ENCODE results near the gene NHERF1.

Gene NHERF1

DNA sequence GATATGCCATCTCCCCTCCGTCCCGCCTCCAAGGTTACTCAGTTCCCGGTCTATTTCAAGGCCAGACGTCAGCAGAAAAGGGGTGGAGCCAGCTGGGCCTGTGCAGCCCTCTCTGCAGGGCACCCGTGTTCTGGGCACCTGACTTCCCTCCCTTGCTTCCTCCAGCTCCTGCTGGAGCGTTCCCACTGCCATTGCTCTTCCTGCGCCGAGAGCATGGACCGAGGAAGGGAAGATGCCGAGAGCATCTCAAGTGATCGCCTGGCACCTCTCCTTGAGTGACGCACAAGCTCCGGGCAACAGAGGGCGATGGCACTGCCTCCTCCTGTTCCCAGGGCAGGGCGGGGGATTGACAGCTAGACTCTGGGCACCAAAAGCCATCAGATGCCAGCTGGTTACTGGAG lies 57.2 kb downstream of the NHERF1 start:
- Mint-ChIP-seq H3K9me3 (no peaks in the 10 kb centered on the region), H3K36me3 (ENCODE audit: low read depth) (peaks cover 61% of the 10 kb centered on the region), H3K27ac (no peak overlapping the region), H3K27me3 (no peaks in the 10 kb centered on the region), H3K4me1 (ENCODE audit: low read depth) (no peaks in the 10 kb centered on the region), H3K4me3 (no peak overlapping the region)
- no peak for DNase-seq

DNA sequence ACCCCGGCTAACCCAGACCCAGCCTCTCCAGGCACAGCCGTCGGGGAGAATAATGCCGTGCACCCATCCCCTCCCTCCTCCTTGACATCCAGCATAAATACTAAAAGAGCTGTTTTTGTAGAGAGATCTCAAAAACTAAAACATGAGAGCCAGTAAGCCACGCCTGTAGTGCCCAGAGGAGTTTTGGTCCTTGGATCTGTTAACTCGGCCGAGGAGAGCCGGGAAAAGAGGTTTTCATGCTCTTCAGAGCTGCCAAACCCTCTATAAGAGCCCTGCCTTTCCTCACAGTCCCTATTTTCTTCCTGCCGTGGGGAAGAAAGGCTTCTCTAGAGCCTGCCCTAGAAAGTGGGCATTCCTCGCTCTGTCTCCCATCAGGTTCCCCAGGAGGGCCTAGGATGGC lies 57.9 kb downstream of the NHERF1 start:
- no peak overlapping the region for H3K27ac Mint-ChIP-seq
- DNase-seq = no peak
- no peaks in the 10 kb centered on the region for H3K9me3 Mint-ChIP-seq
- H3K27me3 Mint-ChIP-seq = no peaks in the 10 kb centered on the region
- peaks cover 58% of the 10 kb centered on the region for H3K36me3 Mint-ChIP-seq (ENCODE audit: low read depth)
- H3K4me1 Mint-ChIP-seq (ENCODE audit: low read depth) = no peaks in the 10 kb centered on the region
- H3K4me3 Mint-ChIP-seq = no peak overlapping the region

DNA sequence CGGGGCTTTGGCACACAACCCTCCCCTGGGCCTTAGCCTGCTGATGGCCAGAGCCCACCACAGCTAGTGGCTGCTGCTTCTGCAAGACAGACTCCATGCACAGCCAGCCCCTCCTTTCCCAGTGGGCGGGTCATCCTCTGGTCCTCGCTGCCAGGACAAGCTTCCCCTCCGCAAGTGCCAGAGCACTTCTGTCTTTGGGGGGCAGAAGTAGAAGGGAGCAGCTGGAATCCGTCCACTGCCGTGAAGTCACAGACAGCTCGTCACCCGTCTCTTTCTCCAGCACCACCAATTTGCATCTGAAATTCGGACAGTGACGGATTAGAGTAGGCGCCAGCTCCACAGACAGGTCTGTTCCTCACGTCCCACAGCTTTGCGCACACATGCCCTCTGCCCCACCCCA lies 59.0 kb downstream of the NHERF1 start:
- no peaks in the 10 kb centered on the region for H3K4me1 Mint-ChIP-seq (ENCODE audit: low read depth)
- H3K9me3 Mint-ChIP-seq = no peaks in the 10 kb centered on the region

DNA sequence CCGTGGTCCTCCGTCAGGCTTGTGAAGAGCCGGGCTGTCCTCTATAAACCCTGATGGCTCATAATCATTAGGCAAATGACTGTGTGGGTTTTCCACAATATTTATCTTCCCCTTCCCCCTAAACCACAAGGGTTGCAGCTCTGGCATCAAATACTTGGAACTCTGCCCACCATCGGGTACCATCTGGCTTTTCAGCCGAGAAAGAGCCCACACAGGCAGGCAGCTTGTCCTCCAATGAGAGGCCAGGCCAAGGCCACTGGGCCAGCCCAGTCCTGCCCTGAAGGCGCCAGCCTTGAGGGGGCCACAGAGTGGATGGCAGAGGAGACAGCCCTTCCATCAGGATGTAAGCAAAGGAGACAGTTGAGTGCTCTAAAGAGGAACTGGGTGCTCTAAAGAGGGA lies 59.5 kb downstream of the NHERF1 start:
- H3K4me3 Mint-ChIP-seq = no peak overlapping the region
- no peaks in the 10 kb centered on the region for H3K9me3 Mint-ChIP-seq
- H3K36me3 Mint-ChIP-seq (ENCODE audit: low read depth) = peaks cover 54% of the 10 kb centered on the region
- no peak for DNase-seq
- H3K27ac Mint-ChIP-seq = no peak overlapping the region
- H3K27me3 Mint-ChIP-seq = no peaks in the 10 kb centered on the region
- no peaks in the 10 kb centered on the region for H3K4me1 Mint-ChIP-seq (ENCODE audit: low read depth)

More for the DNA sequence above, 59.0 kb downstream of the NHERF1 start:
- no peak overlapping the region for H3K27ac Mint-ChIP-seq
- no peak for DNase-seq
- peaks cover 54% of the 10 kb centered on the region for H3K36me3 Mint-ChIP-seq (ENCODE audit: low read depth)
- H3K4me3 Mint-ChIP-seq = no peak overlapping the region
- no peaks in the 10 kb centered on the region for H3K27me3 Mint-ChIP-seq

DNA sequence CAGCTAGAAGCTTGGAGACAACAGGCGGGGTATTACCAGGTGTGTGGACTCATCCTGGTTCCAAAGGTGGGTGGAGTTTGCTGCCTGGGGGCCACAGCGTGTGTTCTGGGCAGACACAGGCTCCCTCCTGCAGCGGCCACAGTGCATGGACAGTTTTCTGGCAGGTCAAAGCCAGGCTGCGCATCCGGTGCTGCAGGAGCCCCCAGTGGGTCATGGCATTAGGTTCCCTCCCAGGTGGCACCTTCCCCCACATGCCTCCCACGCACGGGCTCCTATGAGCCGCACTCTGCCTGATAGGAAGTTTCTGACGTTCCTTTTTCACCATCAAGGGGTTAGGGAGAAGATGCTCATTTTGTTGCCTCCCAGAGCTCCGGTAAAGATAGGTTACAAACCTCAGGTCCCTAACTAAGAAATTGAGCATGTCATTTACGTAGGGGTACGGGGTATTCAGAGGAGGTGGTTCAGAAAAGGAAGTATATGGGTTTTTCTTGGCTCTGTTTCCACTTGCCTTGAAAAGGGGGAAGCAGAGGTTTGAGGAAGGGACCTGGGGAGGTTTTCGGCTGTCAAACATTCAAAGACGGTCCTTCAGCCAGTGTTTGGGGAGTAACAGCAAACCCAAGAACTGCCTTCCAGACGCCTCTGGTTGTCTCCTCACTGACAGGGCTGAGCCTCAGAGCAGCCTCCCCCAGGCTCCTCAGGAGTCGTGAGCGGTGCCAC lies 60.4 kb downstream of the NHERF1 start:
- no peak for DNase-seq
- H3K9me3 Mint-ChIP-seq = no peaks in the 10 kb centered on the region
- H3K27ac Mint-ChIP-seq = no peak overlapping the region
- no peaks in the 10 kb centered on the region for H3K27me3 Mint-ChIP-seq
- H3K4me3 Mint-ChIP-seq = no peak overlapping the region
- H3K36me3 Mint-ChIP-seq (ENCODE audit: low read depth) = peaks cover 53% of the 10 kb centered on the region
- H3K4me1 Mint-ChIP-seq (ENCODE audit: low read depth) = no peaks in the 10 kb centered on the region

DNA sequence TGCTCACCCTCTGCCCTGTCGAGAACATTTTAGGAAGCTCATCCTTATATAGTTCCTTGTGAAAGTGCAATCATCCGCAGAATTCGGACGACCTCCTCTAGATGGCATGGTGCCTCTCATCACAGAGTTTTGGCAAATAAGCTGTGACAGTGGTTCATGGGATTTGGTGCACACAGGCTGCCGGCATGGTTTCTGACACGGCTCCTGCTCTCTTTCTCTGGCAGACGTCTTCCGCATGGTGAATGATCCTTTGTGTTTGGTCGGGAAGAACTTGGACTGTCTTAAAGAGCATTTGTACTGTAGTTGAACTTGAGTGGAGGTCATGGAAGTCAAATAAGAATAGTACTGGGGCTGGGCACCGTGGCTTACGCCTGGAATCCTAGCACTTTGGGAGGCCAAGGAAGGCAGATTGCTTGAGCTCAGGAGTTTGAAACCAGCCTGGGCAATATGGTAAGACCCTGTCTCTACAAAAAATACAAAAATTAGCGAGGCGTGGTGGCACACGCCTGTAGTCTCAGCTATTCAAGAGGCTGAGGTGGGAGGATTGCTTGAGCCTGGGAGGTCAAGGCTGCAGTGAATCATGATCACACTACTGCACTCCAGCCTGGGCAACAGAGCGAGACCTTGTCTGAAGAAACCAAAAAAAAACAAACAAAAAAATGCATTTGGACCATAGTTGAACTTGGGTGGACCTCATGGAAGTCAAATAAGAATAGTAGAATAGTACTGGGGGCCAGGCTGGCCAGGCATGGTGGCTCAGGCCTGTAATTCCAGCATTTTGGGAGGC lies 62.5 kb downstream of the NHERF1 start:
- Mint-ChIP-seq H3K9me3 (no peaks in the 10 kb centered on the region), H3K4me3 (no peak overlapping the region), H3K36me3 (ENCODE audit: low read depth) (peaks cover 48% of the 10 kb centered on the region), H3K27ac (no peak overlapping the region), H3K27me3 (no peaks in the 10 kb centered on the region), H3K4me1 (ENCODE audit: low read depth) (no peaks in the 10 kb centered on the region)
- no peak for DNase-seq

DNA sequence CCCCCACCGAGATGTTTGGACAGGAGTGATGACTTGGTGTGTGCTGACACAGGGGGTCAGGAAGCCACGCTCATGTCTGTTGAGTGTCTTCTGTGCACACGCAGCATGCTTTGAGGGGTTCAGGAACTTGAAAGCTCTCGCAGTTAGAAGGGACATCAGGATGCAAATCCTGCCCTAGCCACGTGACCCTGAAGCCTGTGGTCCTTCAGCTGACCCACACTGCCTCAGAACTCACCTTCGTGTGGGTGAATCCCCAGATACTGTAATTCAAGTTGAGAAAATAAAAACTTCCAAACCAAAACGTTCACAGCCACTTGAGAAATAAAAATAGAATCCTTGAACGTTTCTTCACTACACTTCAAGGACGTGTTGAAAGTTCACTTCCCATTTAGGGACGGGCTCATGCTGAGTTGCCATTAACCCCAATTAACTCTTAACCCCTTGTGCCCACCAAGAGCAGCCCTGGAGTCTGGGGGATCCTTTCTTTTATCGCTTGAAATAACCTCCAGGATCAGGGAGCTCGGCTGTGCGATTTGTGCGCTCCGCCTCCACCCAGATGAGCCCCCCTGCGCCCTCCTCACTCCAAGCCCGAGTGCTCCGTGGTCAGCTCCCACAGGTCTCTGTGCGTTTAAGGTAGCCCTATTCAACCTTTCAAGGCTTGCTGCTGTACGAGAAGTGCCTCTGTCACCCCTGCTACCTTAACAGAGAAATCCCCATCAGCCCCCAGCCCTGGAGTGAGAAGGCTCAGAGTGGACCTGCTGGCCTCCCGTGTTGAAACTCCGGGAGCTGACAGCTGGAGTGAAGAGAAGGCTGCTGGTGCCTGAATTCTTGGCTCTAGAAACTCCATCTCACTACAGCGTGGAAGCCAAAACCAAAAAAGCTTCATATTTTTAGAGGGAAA lies 63.9 kb downstream of the NHERF1 start:
- H3K9me3 Mint-ChIP-seq = no peaks in the 10 kb centered on the region
- H3K27ac Mint-ChIP-seq = no peak overlapping the region
- H3K27me3 Mint-ChIP-seq = no peaks in the 10 kb centered on the region
- H3K4me3 Mint-ChIP-seq = no peak overlapping the region
- H3K4me1 Mint-ChIP-seq (ENCODE audit: low read depth) = no peaks in the 10 kb centered on the region
- no peak for DNase-seq
- H3K36me3 Mint-ChIP-seq (ENCODE audit: low read depth) = peaks cover 52% of the 10 kb centered on the region

DNA sequence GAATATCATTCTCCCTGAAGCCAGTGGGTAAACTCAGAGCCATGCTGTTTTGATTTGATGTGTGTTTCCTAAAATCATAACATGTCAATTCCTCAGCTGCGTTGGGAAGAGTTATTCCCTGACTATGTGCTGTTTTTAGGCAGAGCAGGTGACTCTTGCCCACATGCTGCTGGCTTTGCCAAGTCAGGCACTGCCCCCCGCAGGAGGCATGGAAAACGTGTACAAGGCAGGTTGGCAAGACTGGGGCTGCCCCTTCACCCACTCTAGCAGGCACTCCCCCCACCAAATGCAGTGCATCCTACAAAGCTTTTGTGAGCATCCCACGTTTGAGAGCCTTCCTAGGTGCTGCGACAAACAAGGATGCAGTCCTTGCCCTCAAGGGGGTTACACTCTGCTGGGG lies 66.0 kb downstream of the NHERF1 start:
- H3K4me1 Mint-ChIP-seq (ENCODE audit: low read depth) = no peaks in the 10 kb centered on the region
- H3K4me3 Mint-ChIP-seq = no peak overlapping the region
- no peaks in the 10 kb centered on the region for H3K27me3 Mint-ChIP-seq
- no peak for DNase-seq
- peaks cover 61% of the 10 kb centered on the region for H3K36me3 Mint-ChIP-seq (ENCODE audit: low read depth)
- no peak overlapping the region for H3K27ac Mint-ChIP-seq
- no peaks in the 10 kb centered on the region for H3K9me3 Mint-ChIP-seq

DNA sequence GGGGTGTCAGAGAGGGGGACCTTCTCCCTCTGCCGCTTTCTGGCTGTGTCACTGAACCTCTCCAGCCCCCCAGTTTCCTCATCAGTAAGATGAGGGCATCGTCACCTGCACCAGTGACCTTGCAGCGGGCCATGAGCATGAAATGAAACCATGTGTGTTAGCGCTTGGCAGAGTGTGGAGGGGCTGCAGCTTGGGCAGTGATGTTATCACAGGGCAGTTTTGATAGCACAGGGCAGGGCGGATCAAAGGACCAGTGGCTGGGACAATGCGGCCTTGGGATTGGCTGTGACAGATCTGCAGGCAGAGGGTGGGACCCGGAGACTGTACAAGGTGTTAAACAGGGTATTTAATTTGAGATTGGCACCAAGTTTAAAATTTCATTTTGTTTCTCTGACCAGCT lies 66.6 kb downstream of the NHERF1 start:
- Mint-ChIP-seq H3K4me3 (no peak overlapping the region), H3K4me1 (ENCODE audit: low read depth) (no peaks in the 10 kb centered on the region), H3K36me3 (ENCODE audit: low read depth) (peaks cover 64% of the 10 kb centered on the region), H3K27ac (no peak overlapping the region), H3K27me3 (no peaks in the 10 kb centered on the region), H3K9me3 (no peaks in the 10 kb centered on the region)
- no peak for DNase-seq

DNA sequence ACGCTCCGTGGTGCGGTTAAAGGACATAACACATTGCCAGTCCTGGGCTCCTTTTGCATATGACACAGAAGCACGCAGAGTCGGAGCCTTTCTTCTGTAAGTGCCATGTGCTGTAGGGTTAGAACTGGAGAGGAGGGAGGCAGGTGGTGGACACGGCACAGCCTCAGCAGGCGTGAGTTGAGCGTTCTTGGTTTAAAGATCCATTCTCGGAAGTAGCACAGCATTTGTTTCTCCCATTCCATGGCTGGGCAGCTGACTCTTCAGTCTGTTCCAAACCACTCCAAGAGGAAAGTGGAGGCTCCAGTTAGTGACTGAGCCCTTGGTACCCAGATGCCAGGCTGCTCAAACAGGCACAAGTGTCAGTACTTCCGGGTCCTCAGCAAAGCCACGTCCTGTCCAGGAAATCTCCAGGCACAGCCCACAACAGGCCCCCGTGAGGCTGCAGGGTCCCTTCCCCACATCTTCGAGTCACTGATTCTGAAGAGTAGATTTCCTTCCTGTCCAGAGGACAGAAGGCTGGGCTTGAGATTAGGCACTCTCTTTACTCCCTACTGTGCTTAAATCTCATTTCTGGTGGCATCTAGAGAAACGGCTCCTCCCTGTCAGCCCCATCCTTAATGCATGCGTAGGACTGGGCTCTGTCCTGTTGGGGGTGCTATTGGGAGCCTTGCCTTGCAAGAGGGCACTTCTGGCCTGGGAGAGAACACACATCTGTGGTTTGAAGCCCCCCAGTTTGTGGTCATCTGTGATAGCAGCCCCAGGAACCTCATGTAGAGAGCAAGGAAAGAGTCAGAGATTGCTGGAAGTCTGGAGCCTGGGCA lies 67.3 kb downstream of the NHERF1 start:
- Mint-ChIP-seq H3K4me3 (no peak overlapping the region), H3K27me3 (no peaks in the 10 kb centered on the region), H3K4me1 (ENCODE audit: low read depth) (no peaks in the 10 kb centered on the region), H3K9me3 (no peaks in the 10 kb centered on the region), H3K36me3 (ENCODE audit: low read depth) (peaks cover 67% of the 10 kb centered on the region), H3K27ac (no peak overlapping the region)
- no peak for DNase-seq

DNA sequence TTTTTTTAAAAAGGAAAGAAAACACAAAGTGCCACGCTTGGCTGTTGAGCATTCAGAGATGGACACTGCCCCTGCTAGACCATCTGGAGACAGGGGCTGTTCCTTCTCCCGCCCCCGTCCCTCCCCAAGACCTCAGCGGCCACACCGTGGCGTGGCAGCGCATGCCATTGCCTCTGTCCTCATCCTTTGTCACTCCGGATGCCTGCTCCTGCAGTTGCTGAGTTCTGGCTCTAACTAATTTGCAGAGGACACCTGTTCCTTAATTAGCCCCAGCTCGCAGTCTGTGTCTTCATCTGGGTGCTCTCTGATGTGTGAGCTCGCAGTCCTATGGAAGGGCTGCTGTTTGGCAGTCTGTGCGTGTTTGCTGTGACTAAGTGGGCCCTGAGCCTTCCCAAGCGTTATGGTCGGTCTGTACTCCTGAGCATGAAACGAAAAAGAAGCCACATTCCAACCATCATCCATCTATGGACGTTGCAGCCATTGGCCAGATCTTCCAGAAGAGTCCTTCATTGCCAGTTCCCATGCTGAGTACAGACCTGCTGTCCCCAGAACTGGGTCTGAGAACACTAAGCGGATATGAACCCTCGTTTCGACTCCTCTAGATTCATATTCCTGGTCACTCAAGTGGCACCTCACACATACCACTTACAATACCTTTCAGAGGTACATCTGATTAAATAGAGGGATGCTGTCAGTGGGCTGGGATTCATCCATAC lies 68.6 kb downstream of the NHERF1 start:
- no peak for DNase-seq
- no peak overlapping the region for H3K27ac Mint-ChIP-seq
- H3K27me3 Mint-ChIP-seq = no peaks in the 10 kb centered on the region
- no peaks in the 10 kb centered on the region for H3K9me3 Mint-ChIP-seq
- no peaks in the 10 kb centered on the region for H3K4me1 Mint-ChIP-seq (ENCODE audit: low read depth)
- no peak overlapping the region for H3K4me3 Mint-ChIP-seq
- H3K36me3 Mint-ChIP-seq (ENCODE audit: low read depth) = peaks cover 73% of the 10 kb centered on the region

DNA sequence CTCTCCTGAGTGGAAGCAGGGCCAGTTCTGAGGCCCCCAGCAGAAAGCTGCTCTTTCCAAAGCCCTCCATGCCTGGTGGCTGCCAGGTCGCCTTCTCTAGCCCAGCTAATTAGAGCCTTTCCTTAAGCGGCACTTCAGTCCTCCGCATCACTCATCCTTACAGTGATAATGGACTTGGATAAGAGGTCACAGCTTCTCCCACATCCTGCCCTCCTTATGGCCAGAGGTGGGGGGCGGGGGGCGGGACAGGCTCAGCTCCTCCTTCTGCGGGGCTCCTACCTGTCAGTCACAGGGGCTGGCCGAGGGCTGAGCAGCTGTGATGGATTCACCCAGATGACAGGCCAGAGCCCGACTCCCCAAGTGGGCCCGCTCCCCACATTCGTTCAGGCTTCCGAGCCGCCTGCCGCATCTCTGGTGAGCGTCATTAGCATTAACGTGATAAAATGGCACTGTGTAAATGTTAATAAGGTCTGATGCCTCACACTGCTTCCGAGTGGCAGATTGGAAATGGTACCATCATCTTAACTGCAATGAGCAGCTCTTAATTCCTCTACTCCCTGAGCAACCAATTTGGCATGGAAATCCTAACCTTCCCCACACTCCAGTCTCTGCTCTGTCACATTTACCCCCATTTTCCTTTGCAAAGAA lies 70.0 kb downstream of the NHERF1 start:
- no peaks in the 10 kb centered on the region for H3K9me3 Mint-ChIP-seq
- H3K27me3 Mint-ChIP-seq = no peaks in the 10 kb centered on the region
- H3K4me1 Mint-ChIP-seq (ENCODE audit: low read depth) = no peaks in the 10 kb centered on the region
- H3K4me3 Mint-ChIP-seq = no peak overlapping the region
- peaks cover 67% of the 10 kb centered on the region for H3K36me3 Mint-ChIP-seq (ENCODE audit: low read depth)
- no peak overlapping the region for H3K27ac Mint-ChIP-seq
- no peak for DNase-seq

Measured in activated T-cell treated with anti-CD3 and anti-CD28 coated beads, Interleukin-2, amount 50 U/mL, for 24 hours (primary cell).